ENCODE measurements around the gene PRKCSH. TPM values are rescaled to one million over a fixed set of nuclear protein-coding genes. Genes with fewer than 3 reads are reported as not detected.
"Not testable (repeated sequence)": the region's sequence is repeated elsewhere in the genome, so short reads cannot be mapped to it uniquely, and the experiment has no call there.

PRKCSH gene
- total RNA-seq, 1 donor from 2014 or later, result 293 TPM

GRCh38 chr19:11451327-11451870 is 16.0 kb downstream of the PRKCSH start:
- DNase-seq (no peak), ATAC-seq (no peak)
- Histone ChIP-seq H3K27me3 (no peaks in the 10 kb centered on the region), H3K36me3 (peaks cover 29% of the 10 kb centered on the region), H3K4me1 (no peaks in the 10 kb centered on the region), H3K4me3 (no peak overlapping the region), H3K9me3 (no peaks in the 10 kb centered on the region), H3K27ac (no peak overlapping the region)
- intact Hi-C loops (cut with DNase I), result no loop called here
- no peak for TF ChIP-seq CTCF (IDR thresholded peaks at IDR 0.05)

GRCh38 chr19:11451871-11452619 is 16.6 kb downstream of the PRKCSH start:
- ATAC-seq (no peak), DNase-seq (no peak)
- intact Hi-C loops (cut with DNase I), result no loop called here
- peaks cover 25% of the 10 kb centered on the region for H3K36me3 ChIP-seq
- H3K9me3 ChIP-seq, result no peaks in the 10 kb centered on the region
- no peaks in the 10 kb centered on the region for H3K27me3 ChIP-seq
- H3K27ac ChIP-seq, result no peak overlapping the region
- TF ChIP-seq CTCF (IDR thresholded peaks at IDR 0.05), result no peak
- H3K4me1 ChIP-seq, result no peaks in the 10 kb centered on the region
- no peak overlapping the region for H3K4me3 ChIP-seq

GRCh38 chr19:11452620-11453310 is 17.3 kb downstream of the PRKCSH start:
- Histone ChIP-seq H3K36me3 (peaks cover 20% of the 10 kb centered on the region), H3K4me1 (no peaks in the 10 kb centered on the region), H3K27me3 (no peaks in the 10 kb centered on the region), H3K27ac (no peak overlapping the region), H3K4me3 (no peak overlapping the region), H3K9me3 (no peaks in the 10 kb centered on the region)
- TF ChIP-seq CTCF (IDR thresholded peaks at IDR 0.05), result no peak
- intact Hi-C loops (cut with DNase I), result no loop called here
- no peak for ATAC-seq
- DNase-seq, result no peak

- peaks cover 12% of the 10 kb centered on the region for H3K36me3 ChIP-seq
- peak; percentile 19 for TF ChIP-seq CTCF (IDR thresholded peaks at IDR 0.05)
- ATAC-seq (no peak), DNase-seq (no peak)
- H3K27ac ChIP-seq, result no peak overlapping the region
- intact Hi-C loops (cut with DNase I), result no loop called here
- no peaks in the 10 kb centered on the region for H3K9me3 ChIP-seq
- H3K4me1 ChIP-seq, result no peaks in the 10 kb centered on the region
- no peaks in the 10 kb centered on the region for H3K27me3 ChIP-seq
- H3K4me3 ChIP-seq, result no peak overlapping the region
These were observed 18.3 kb downstream of the PRKCSH start for GRCh38 chr19:11453468-11454341.

- H3K27me3 ChIP-seq, H3K4me1 ChIP-seq: not testable (repeated sequence)
These were observed 19.8 kb downstream of the PRKCSH start for GRCh38 chr19:11455233-11455554.

More at GRCh38 chr19:11455233-11455554, 19.8 kb downstream of the PRKCSH start:
- H3K36me3 ChIP-seq; H3K27ac ChIP-seq; H3K9me3 ChIP-seq; intact Hi-C loops (cut with DNase I); DNase-seq; H3K4me3 ChIP-seq; ATAC-seq: not testable (repeated sequence)
